Testis (tissue), 3 donors: ENCODE data around the gene CRADD. TPM values are rescaled to one million over a fixed set of nuclear protein-coding genes. Genes with fewer than 3 reads are reported as not detected.

ENCODE experiments used
- DNase-seq: peaks from one replicate; pipeline ENCODE4 v3.0.0-alpha.2; 2019
- H3K27ac ChIP-seq, 2 donors: fragments of 200-600 bp; sonication (generic); one replicate each; pipeline ENCODE4 v1.5.1; 2019
- H3K27me3 ChIP-seq: fragments of 200-600 bp; sonication (generic); one replicate; pipeline ENCODE4 v1.5.1; 2019
- H3K36me3 ChIP-seq: fragments of 200-600 bp; sonication (generic); one replicate; pipeline ENCODE4 v1.5.1; 2017; ENCODE audit warnings: low read depth; ENCODE audit errors: missing control alignments
- H3K4me1 ChIP-seq: fragments of 200-600 bp; sonication (generic); one replicate; pipeline ENCODE4 v1.5.1; 2019
- H3K4me3 ChIP-seq, 2 donors: fragments of 200-600 bp; sonication (generic); one replicate each; pipeline ENCODE4 v1.5.1; 2017 to 2019
- H3K9me3 ChIP-seq: fragments of 200-600 bp; sonication (generic); one replicate; pipeline ENCODE4 v1.5.1; 2017
- POLR2A ChIP-seq: fragments of 450-650 bp; IDR thresholded peaks from one replicate; pipeline ENCODE4 v1.6.1; 2017; ENCODE audit warnings: antibody characterized with exemption, mild to moderate bottlenecking, moderate library complexity
- WGBS, 2 donors: methylation state at CpG; one replicate each; pipeline ENCODE4 v1.1.5; 2018; 5-methylcytosine and 5-hydroxymethylcytosine counted together
- intact Hi-C: fragments of 100-400 bp; cut with DNase I; formaldehyde crosslinking; loops from one replicate; pipeline ENCODE4 v1.15.1; 2023; ENCODE audit warnings: low total_unique reads
- polyA plus RNA-seq: library from polyadenylated mRNA; stranded (reverse); fragments of 350-450 nt; fragmentation: Illumina TruSeq; extraction: RNeasy Lipid Tissue Mini Kit (QIAGEN cat#74804); gene quantifications from one replicate; pipeline ENCODE4 v1.2.3, GENCODE V29; 2014; ENCODE audit warnings: low read depth, low replicate concordance; ENCODE audit not compliant: insufficient read depth
- total RNA-seq, 2 donors: library from RNA; depleted of rRNA; stranded (reverse); fragments of >200 nt; gene quantifications; one replicate each; pipeline ENCODE4 v1.2.3, GENCODE V29; 2016
- TF ChIP-seq, protein P1 (sequence below), 3 experiments: fragments of 450-650 bp in 2 of 3; fragments of 200-600 bp in 1 of 3; sonication (generic) in 1 of 3; IDR thresholded peaks; one replicate each; pipeline ENCODE4 v1.5.1; 2016 to 2019; ENCODE audit warnings: antibody characterized with exemption in 3 of 3, mild to moderate bottlenecking in 2 of 3, moderate library complexity in 1 of 3

The CRADD gene
- total and polyA plus RNA-seq, 3 donors from 2014 or later: 43.2 to 53.0 (median 46.0) TPM

DNA sequence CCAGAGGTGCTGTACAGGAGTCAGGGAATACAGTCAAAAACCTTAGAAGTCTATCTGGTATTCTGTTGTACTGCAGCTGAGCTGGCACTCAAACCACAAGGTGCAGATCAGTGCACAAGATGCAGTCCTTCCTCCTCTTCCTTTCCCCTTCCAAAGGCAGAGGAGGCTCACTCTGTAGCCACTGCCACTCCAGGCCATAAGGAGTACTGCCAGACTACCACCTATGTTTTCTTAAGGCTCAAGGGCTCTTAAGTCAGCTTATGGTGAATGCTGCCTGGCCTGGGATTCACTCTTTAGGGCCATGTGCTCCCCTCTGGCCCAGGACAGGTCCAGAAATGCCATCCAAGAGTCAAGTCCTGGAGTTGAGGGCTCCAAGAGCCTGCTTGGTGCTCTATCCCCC lies 200.3 kb downstream of the CRADD start:
- no peaks in the 10 kb centered on the region for H3K27me3 ChIP-seq
- intact Hi-C loops: no loop called here
- no peak overlapping the region for H3K27ac ChIP-seq
- no peaks in the 10 kb centered on the region for H3K36me3 ChIP-seq
- H3K4me3 ChIP-seq: no peak overlapping the region
- no peak for DNase-seq
- TF ChIP-seq, protein P1, sequence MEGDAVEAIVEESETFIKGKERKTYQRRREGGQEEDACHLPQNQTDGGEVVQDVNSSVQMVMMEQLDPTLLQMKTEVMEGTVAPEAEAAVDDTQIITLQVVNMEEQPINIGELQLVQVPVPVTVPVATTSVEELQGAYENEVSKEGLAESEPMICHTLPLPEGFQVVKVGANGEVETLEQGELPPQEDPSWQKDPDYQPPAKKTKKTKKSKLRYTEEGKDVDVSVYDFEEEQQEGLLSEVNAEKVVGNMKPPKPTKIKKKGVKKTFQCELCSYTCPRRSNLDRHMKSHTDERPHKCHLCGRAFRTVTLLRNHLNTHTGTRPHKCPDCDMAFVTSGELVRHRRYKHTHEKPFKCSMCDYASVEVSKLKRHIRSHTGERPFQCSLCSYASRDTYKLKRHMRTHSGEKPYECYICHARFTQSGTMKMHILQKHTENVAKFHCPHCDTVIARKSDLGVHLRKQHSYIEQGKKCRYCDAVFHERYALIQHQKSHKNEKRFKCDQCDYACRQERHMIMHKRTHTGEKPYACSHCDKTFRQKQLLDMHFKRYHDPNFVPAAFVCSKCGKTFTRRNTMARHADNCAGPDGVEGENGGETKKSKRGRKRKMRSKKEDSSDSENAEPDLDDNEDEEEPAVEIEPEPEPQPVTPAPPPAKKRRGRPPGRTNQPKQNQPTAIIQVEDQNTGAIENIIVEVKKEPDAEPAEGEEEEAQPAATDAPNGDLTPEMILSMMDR (IDR thresholded peaks at IDR 0.05): no peak
- no peak for TF ChIP-seq POLR2A
- no peaks in the 10 kb centered on the region for H3K4me1 ChIP-seq
- H3K9me3 ChIP-seq: no peaks in the 10 kb centered on the region

DNA sequence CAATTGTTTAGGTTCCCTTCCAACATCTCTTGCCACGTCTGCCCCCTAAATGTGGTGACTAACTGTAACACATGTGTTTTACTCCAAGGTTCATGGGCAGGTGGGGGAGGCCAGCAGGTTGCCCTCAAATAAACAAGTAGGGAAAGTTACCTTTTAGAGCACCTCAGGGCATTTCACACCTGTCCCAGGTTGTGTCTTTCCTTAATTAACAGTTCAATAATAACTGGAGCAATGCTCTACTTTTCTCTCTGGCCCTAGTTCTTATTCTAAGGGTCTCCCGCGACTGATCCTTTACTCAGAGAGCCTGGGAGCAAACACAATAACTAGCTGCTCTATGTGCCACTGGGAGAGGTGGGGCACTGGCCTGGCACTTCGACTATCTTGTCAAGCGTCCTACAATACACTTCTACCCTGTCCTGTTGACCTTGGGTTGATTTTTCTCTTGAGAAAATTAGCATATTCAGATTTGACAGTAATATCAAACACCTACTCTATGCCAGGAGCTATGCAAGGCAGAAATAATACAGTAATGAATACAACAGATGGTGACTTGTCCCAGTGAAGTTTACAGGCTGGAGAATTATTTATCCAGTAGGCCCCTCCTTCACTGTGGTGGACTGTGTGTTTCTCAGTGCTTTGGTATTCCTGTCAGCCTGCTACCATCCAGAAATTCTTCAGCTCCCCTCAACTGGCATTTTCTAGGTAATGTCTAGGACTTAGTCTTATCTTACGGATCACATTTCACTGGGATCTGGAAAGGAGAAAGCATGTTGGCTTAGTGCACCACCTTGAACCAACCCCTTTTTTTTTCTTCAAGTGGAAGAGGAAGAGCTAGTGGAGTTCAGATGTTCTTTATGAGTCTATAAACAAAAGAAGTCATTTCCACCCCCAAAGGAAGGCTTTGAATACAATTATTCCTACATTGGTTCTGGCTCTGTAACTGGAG lies 202.6 kb downstream of the CRADD start:
- Histone ChIP-seq H3K27me3 (no peaks in the 10 kb centered on the region), H3K4me1 (no peaks in the 10 kb centered on the region), H3K9me3 (no peaks in the 10 kb centered on the region), H3K27ac (no peak overlapping the region), H3K4me3 (no peak overlapping the region), H3K36me3 (no peaks in the 10 kb centered on the region)
- 90 to 95% methylated on average over 6 of the region's 6 CpGs for WGBS, 2 donors
- intact Hi-C loops: no loop called here
- TF ChIP-seq POLR2A: no peak
- TF ChIP-seq, protein P1 (IDR thresholded peaks at IDR 0.05): no peak
- DNase-seq: no peak

- no peaks in the 10 kb centered on the region for H3K27me3 ChIP-seq
- H3K27ac ChIP-seq: no peak overlapping the region
- WGBS, 2 donors: 65 to 71% methylated on average over 1 of the region's 1 CpG
- no peaks in the 10 kb centered on the region for H3K4me1 ChIP-seq
- no peaks in the 10 kb centered on the region for H3K9me3 ChIP-seq
- no peak overlapping the region for H3K4me3 ChIP-seq
- intact Hi-C loops: no loop called here
- no peaks in the 10 kb centered on the region for H3K36me3 ChIP-seq
- no peak for DNase-seq
- TF ChIP-seq, protein P1 (IDR thresholded peaks at IDR 0.05): no peak
- TF ChIP-seq POLR2A: no peak
Observed at GRCh38 chr12:93880853-93881522, 203.8 kb downstream of the CRADD start.

GRCh38 chr12:93882763-93883162 lies 205.6 kb downstream of the CRADD start:
- Histone ChIP-seq H3K36me3 (no peaks in the 10 kb centered on the region), H3K4me3 (no peak overlapping the region), H3K27ac (no peak overlapping the region), H3K27me3 (no peaks in the 10 kb centered on the region), H3K4me1 (no peaks in the 10 kb centered on the region), H3K9me3 (no peaks in the 10 kb centered on the region)
- TF ChIP-seq POLR2A: no peak
- TF ChIP-seq, protein P1 (IDR thresholded peaks at IDR 0.05): no peak
- WGBS, 2 donors: 84 to 93% methylated on average over 3 of the region's 3 CpGs
- no peak for DNase-seq
- intact Hi-C loops: no loop called here
